LNCaP clone FGC (cell line): ENCODE measurements around the gene LRRC2.
"Not testable (repeated sequence)": the region's sequence is repeated elsewhere in the genome, so short reads cannot be mapped to it uniquely, and the experiment has no call there.

Experiments used
- DNase-seq: peaks from one replicate; pipeline ENCODE4 v3.0.0-alpha.2; 2011; ENCODE audit warnings: low read depth
- H3K4me3 ChIP-seq: 2 replicates; pipeline ENCODE4 v1.5.1; 2011; ENCODE audit warnings: mild to moderate bottlenecking, low read depth, low read length, control low read depth
- TF ChIP-seq, protein P1 (sequence below): IDR thresholded peaks from 2 replicates; pipeline ENCODE4 v1.5.1; 2012; ENCODE audit warnings: mild to moderate bottlenecking; ENCODE audit not compliant: control insufficient read depth, insufficient read depth; ENCODE audit errors: extremely low read depth

Gene LRRC2

DNA sequence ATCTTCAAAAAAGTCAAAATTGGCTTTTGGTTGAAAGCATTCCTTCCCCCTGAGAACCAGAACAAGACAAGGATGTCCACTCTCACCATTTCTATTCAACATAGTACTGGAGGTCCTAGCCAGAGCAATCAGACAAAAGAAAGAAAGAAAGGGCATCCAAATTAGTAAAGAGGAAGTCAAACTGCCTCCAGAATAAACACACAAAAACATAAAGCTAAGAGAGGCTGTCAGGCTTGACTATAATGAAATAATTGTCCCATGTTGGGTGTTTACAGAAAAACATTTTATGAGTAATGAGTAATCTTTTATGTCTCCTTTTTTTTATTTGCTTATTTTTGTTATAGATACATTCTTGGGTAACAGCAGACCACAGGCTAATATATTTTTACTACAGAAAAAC is 27.9 kb upstream of the LRRC2 start:
- peak; percentile 34 for DNase-seq
- H3K4me3 ChIP-seq: no peak overlapping the region
- TF ChIP-seq, protein P1, sequence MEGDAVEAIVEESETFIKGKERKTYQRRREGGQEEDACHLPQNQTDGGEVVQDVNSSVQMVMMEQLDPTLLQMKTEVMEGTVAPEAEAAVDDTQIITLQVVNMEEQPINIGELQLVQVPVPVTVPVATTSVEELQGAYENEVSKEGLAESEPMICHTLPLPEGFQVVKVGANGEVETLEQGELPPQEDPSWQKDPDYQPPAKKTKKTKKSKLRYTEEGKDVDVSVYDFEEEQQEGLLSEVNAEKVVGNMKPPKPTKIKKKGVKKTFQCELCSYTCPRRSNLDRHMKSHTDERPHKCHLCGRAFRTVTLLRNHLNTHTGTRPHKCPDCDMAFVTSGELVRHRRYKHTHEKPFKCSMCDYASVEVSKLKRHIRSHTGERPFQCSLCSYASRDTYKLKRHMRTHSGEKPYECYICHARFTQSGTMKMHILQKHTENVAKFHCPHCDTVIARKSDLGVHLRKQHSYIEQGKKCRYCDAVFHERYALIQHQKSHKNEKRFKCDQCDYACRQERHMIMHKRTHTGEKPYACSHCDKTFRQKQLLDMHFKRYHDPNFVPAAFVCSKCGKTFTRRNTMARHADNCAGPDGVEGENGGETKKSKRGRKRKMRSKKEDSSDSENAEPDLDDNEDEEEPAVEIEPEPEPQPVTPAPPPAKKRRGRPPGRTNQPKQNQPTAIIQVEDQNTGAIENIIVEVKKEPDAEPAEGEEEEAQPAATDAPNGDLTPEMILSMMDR: no peak

DNA sequence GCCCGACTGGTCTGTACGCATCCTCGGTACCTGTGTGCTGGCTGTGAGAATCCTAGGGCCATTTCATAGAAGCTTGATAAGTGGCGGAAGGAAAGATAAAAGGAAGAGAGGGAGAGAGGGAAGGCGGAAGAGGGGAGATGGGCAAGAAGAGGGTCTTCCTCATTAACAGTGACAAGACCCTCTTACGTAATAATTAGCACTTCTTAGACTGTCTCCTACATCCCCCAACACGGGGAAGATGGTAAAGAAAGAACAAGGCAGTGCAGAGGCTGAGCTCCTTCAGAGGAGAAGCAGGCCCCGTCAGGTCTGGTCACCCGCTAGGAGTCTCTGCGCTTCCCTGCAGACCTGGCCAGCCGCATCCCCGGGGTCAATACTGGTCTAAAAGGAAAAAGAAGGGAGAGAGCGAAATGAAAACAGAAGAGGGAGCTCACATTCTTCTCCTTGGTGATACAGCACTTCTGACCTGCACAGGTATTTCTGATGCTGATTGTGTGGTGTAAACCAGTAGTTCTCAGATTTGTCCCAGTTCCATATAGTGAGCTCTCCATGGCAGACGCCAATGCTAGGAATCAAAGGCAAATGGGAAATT is 27.3 kb upstream of the LRRC2 start:
- no peak for DNase-seq
- TF ChIP-seq, protein P1: peak; percentile 34

DNA sequence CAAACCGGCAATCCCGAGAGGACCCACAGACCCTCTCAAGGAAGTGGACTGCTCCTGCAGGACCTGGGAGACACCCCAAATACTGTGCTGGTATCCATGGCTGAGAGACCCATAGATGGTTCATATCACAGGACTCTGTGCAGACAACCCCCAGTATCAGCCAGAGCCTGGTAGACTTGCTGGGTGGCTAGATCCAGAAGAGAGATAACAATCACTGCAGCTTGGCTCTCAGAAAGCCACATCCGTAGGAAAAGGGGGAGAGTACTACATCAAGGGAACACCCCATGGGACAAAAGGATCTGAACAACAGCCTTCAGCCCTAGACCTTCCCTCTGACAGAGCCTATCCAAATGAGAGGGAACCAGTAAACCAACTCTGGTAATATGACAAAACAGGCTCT is 21.2 kb upstream of the LRRC2 start:
- not testable (repeated sequence) for DNase-seq, H3K4me3 ChIP-seq

More for the DNA sequence above, 27.3 kb upstream of the LRRC2 start:
- no peak overlapping the region for H3K4me3 ChIP-seq

DNA sequence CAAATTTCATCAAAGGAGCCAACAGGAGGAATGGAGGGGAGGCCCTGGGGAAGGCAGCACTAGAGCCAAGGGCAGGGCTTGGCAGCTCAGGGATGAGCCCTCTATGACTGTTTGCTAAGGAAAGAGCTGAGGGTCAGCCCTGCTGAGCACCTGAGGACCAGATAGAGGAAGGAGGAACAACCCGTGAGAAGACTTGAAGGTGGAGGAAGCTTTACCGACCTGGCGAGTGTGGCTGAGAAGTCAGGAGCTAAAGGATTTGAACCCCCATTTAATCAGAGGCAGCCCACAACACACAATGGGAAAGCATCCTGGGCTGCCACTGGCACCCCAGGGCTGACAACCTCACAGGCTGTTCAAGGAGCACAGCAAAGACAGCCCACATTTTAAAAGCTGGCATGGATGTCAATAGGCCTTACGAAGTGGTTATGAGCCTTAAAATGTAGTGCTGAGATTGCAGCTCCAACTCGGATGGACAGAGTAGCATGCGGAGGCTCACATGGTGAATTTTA is 20.7 kb upstream of the LRRC2 start:
- TF ChIP-seq, protein P1: no peak
- H3K4me3 ChIP-seq: no peak overlapping the region
- no peak for DNase-seq

DNA sequence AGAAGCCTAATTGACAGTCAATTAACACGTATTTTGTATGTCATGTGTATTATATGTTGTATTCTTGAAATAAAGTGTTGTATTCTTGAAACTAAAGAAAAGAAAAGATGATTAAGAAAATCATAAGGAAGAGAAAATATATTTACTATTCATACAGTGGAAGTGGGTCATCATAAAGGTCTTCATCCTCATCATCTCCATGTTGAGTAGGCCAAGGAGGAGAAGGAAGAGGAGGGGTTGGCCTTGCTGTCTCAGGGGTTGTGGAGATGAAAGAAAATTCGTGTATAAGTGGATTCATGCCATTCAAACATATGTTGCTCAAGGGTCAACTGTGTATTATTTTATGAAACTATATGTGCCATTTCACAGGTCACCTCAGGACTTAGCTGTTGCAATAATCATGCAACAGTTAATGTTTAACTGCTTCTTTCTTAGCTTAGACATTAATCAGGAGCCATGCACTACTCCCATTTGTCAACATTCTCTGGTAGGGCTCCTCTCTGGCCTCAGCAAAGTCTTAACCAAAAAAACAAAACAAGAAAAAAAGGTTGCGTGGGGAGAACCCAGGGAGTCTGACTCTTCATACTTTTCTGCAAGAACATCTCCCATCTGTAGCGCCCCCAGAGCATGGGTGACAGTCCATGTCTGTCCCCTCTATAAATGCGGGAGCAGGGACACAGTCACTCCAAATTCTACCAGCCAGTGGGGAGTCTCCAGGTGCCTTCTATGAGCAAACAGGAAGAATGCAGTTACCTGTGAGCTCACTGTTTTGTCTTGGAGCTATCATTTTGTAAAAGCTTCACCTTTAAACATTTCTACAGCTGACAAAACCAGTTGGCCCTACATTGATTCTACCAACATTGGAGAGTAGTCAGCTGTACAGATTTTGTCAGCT is 19.9 kb upstream of the LRRC2 start:
- TF ChIP-seq, protein P1: no peak
- no peak overlapping the region for H3K4me3 ChIP-seq
- DNase-seq: no peak

DNA sequence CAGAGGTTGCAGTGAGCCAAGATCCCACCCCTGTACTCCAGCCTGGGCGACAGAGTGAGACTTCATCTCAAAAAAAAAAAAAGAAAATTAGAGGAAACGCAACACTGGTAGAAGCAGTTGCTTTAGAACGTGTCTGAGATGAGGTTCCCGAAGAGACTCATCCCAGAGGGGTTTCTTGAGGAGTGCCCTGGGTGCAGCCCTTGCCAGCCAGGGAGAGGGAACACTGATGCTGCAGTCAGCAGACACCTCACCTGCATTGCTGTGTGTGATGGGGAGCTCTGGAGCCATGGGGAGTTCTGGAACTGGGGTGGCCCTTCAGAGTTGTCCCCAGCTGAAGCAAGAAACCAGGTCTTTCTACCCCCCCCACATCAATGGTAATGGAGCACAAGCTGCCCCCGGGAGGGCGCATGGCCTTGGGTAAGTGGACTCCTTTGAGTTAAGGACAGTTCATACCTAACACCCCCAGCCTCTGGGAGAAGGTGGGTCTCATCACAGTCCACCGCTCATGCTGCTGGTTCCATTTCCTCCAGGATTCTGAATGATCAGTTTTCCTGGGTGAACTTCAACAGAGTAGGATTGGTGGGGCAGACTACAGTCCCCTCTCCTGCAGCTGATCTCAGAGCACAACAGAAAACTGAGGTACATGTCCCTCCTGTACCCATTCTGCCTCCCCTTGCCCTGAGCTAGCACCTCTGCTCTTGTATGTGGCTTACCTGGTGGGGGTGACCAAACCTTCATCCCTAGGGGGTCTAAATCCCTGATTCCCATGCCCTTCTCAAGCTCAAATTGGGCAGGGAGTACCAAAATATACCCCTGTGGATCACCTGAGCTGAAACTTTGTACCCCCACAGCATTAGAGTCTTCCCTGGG is 18.7 kb upstream of the LRRC2 start:
- TF ChIP-seq, protein P1: no peak
- H3K4me3 ChIP-seq: no peak overlapping the region
- no peak for DNase-seq

DNA sequence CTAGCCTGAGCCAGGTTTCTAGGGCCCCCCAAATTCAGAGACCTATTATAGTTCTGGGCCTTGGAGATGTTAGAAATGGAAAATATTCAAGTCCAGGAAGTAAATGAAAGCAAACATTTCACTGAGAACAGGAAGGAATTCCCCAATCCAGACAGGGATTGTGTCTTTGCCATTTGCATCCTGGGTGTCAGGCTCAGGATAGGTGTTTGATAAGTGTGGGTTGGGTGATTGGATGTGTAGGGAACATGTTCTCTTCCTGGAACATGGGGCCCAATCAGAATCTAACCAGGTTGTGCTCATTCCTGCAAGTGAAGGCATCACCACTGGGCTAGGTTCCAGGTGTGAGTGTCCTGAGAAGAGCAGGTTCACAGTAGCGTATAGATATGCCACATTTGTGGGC is 14.6 kb upstream of the LRRC2 start:
- H3K4me3 ChIP-seq: no peak overlapping the region
- no peak for DNase-seq
- TF ChIP-seq, protein P1: no peak
